ENCODE results near the gene RALGAPA1.

RALGAPA1 gene

GRCh38 chr14:35818346-35819115 lies 9.4 kb upstream of the RALGAPA1 start:
- H3K27ac ChIP-seq = no peak overlapping the region
- TF ChIP-seq ZFX (IDR thresholded peaks at IDR 0.05) (no peak), CTCF (conservative IDR thresholded peaks at IDR 0.05) (peak; percentile 86)

- no peak overlapping the region for H3K27ac ChIP-seq
- TF ChIP-seq CTCF (conservative IDR thresholded peaks at IDR 0.05) = peak; percentile 95
- TF ChIP-seq ZFX (IDR thresholded peaks at IDR 0.05) = no peak
These were observed 5.4 kb upstream of the RALGAPA1 start for GRCh38 chr14:35814371-35815005.

GRCh38 chr14:35810963-35811362 lies 1.9 kb upstream of the RALGAPA1 start:
- TF ChIP-seq ZFX (IDR thresholded peaks at IDR 0.05) (no peak), CTCF (conservative IDR thresholded peaks at IDR 0.05) (no peak)
- no peak overlapping the region for H3K27ac ChIP-seq

- no peak overlapping the region for H3K27ac ChIP-seq
- TF ChIP-seq CTCF (conservative IDR thresholded peaks at IDR 0.05) (no peak), ZFX (IDR thresholded peaks at IDR 0.05) (no peak)
These were observed 502 bp upstream of the RALGAPA1 start for GRCh38 chr14:35809597-35809996.

GRCh38 chr14:35808076-35808637 lies 938 bp downstream of the RALGAPA1 start:
- no peak for TF ChIP-seq CTCF (conservative IDR thresholded peaks at IDR 0.05)
- no peak for TF ChIP-seq ZFX (IDR thresholded peaks at IDR 0.05)
- H3K27ac ChIP-seq = peak overlapping the region; percentile 85

- TF ChIP-seq ZFX (IDR thresholded peaks at IDR 0.05) = no peak
- no peak for TF ChIP-seq CTCF (conservative IDR thresholded peaks at IDR 0.05)
- H3K27ac ChIP-seq = no peak overlapping the region
These were observed 1.7 kb downstream of the RALGAPA1 start for GRCh38 chr14:35807131-35807961.

Measured in C4-2B (cell line).